K562 treated with DMSO at 1 percent for 24 hours (cell line): ENCODE data around the gene HNRNPK. TPM values are rescaled to one million over a fixed set of nuclear protein-coding genes. Genes with fewer than 3 reads are reported as not detected.

Experiments
- total RNA-seq: library from RNA; unstranded; fragments of 300-600 nt; gene quantifications from 2 replicates; pipeline ENCODE4 v1.2.3, GENCODE V29; 2022; ENCODE audit warnings: low read depth; ENCODE audit not compliant: insufficient read depth

Gene HNRNPK
- total RNA-seq: 287 and 314 TPM in 2 replicates

GRCh38 chr9:83979812-83980394 is at the start of gene HNRNPK:
HNRNPK (minus strand) TSS chr9:83980215; CDS start chr9:83978252, 1,963 bp downstream.

GRCh38 chr9:83980395-83981125 is 545 bp upstream of the HNRNPK start, which contains the start of gene RMI1:
RMI1 (plus strand) TSS chr9:83980805; CDS start chr9:84000987, 20,182 bp downstream.

GRCh38 chr9:83920927-83921707 is 58.9 kb downstream of the HNRNPK start, which contains the start of gene KIF27:
KIF27 (minus strand) TSS chr9:83921432; CDS start chr9:83915591, 5,841 bp downstream.

Other genes starting within 250 kb of the HNRNPK start
- 5.9 and 6.3 TPM in 2 replicates for gene GKAP1, start 162.4 kb downstream of the HNRNPK start, total RNA-seq
- 0.61 and 0.72 TPM in 2 replicates for gene KIF27, start 58.8 kb downstream of the HNRNPK start, total RNA-seq
- gene RMI1, start 590 bp upstream of the HNRNPK start, total RNA-seq: 7.3 and 7.8 TPM in 2 replicates